Posterior cingulate gyrus (tissue), 11 donors: ENCODE measurements around the gene TERB2.
"Not testable (repeated sequence)": the region's sequence is repeated elsewhere in the genome, so short reads cannot be mapped to it uniquely, and the experiment has no call there.

Experiments
- DNase-seq, 10 donors: peaks; one replicate each; pipeline versions ENCODE4 v3.0.0 to v3.0.0-alpha.2; 2020 to 2021; ENCODE audit warnings: mixed read lengths in 3 of 10
- intact Hi-C: fragments of 100-400 bp; cut with DNase I; formaldehyde crosslinking; loops from one replicate; pipeline ENCODE4 v1.15.1; 2023

Gene TERB2

GRCh38 chr15:44956388-44956787, at the start of gene TERB2:
TERB2 (plus strand) TSS chr15:44956687; CDS start chr15:44956719, 32 bp downstream.
- intact Hi-C loops, result no loop called here
- no peak for DNase-seq

- intact Hi-C loops, result no loop called here
Observed at GRCh38 chr15:44909423-44909822, 47.1 kb upstream of the TERB2 start.

GRCh38 chr15:44910981-44911625, 45.4 kb upstream of the TERB2 start:
- DNase-seq, result no peak
- intact Hi-C loops, result no loop called here

More at GRCh38 chr15:44909423-44909822, 47.1 kb upstream of the TERB2 start:
- no peak for DNase-seq

GRCh38 chr15:44912186-44912585, 44.3 kb upstream of the TERB2 start:
- intact Hi-C loops, DNase-seq: not testable (repeated sequence)

- DNase-seq, intact Hi-C loops: not testable (repeated sequence)
Observed at GRCh38 chr15:44912974-44913448, 43.5 kb upstream of the TERB2 start.

- intact Hi-C loops, result no loop called here
- DNase-seq, result no peak
Observed at GRCh38 chr15:44918136-44918535, 38.4 kb upstream of the TERB2 start.

- intact Hi-C loops, DNase-seq: not testable (repeated sequence)
Observed at GRCh38 chr15:44928658-44929057, 27.8 kb upstream of the TERB2 start.

GRCh38 chr15:44930283-44930682, 26.2 kb upstream of the TERB2 start:
- DNase-seq, intact Hi-C loops: not testable (repeated sequence)

- DNase-seq, intact Hi-C loops: not testable (repeated sequence)
Observed at GRCh38 chr15:44958302-44958701, 1.8 kb downstream of the TERB2 start.

GRCh38 chr15:44968475-44968874, 12.0 kb downstream of the TERB2 start:
- intact Hi-C loops, result loop anchor here (2.0 kb wide), 1 partner anchor 68 kb away; no protein-coding TSS in a partner anchor
- no peak for DNase-seq

GRCh38 chr15:44971036-44971435, 14.5 kb downstream of the TERB2 start:
- intact Hi-C loops, result no loop called here
- DNase-seq, result no peak

- intact Hi-C loops, DNase-seq: not testable (repeated sequence)
Observed at GRCh38 chr15:44976183-44976582, 19.7 kb downstream of the TERB2 start.

- DNase-seq, intact Hi-C loops: not testable (repeated sequence)
Observed at GRCh38 chr15:44977781-44978180, 21.3 kb downstream of the TERB2 start.

GRCh38 chr15:44979617-44980339, 23.3 kb downstream of the TERB2 start:
- intact Hi-C loops, result not testable (repeated sequence)

GRCh38 chr15:44984144-44984543, 27.7 kb downstream of the TERB2 start:
- DNase-seq, intact Hi-C loops: not testable (repeated sequence)

More at GRCh38 chr15:44979617-44980339, 23.3 kb downstream of the TERB2 start:
- DNase-seq, result not testable (repeated sequence)

GRCh38 chr15:44986346-44987055, 30.0 kb downstream of the TERB2 start:
- DNase-seq, intact Hi-C loops: not testable (repeated sequence)

GRCh38 chr15:44987711-44988110, 31.2 kb downstream of the TERB2 start:
- intact Hi-C loops, DNase-seq: not testable (repeated sequence)

GRCh38 chr15:44988184-44988869, 31.8 kb downstream of the TERB2 start:
- intact Hi-C loops, DNase-seq: not testable (repeated sequence)

- DNase-seq, intact Hi-C loops: not testable (repeated sequence)
Observed at GRCh38 chr15:44988870-44989219, 32.4 kb downstream of the TERB2 start.

- intact Hi-C loops, DNase-seq: not testable (repeated sequence)
Observed at GRCh38 chr15:44997632-44998031, 41.1 kb downstream of the TERB2 start.
